Progenitor cell of endocrine pancreas (in vitro differentiated cells): Measurements from ENCODE around the gene SNX20. TPM values are rescaled to one million over a fixed set of nuclear protein-coding genes. Genes with fewer than 3 reads are reported as not detected.

Source experiments
- DNase-seq: peaks from one replicate; pipeline ENCODE4 v3.0.0; 2021; ENCODE audit warnings: low spot score; ENCODE audit not compliant: unreplicated experiment
- H3K27ac Mint-ChIP-seq: 2 replicates; pipeline ENCODE4 v1.8.0; 2021; ENCODE audit warnings: mild to moderate bottlenecking, moderate library complexity, mixed read lengths
- H3K27me3 Mint-ChIP-seq: 2 replicates; pipeline ENCODE4 v1.8.0; 2021; ENCODE audit warnings: mixed read lengths
- H3K36me3 Mint-ChIP-seq: 2 replicates; pipeline ENCODE4 v1.8.0; 2022; ENCODE audit warnings: mixed read lengths; ENCODE audit not compliant: insufficient read depth
- H3K4me1 Mint-ChIP-seq: 2 replicates; pipeline ENCODE4 v1.8.0; 2021; ENCODE audit warnings: low read depth, mixed read lengths
- H3K4me3 Mint-ChIP-seq: 2 replicates; pipeline ENCODE4 v1.8.0; 2021; ENCODE audit warnings: low read depth, mild to moderate bottlenecking, moderate library complexity, mixed read lengths
- H3K9me3 Mint-ChIP-seq: 2 replicates; pipeline ENCODE4 v1.8.0; 2021; ENCODE audit warnings: low read depth, mixed read lengths
- total RNA-seq: library from RNA; stranded (reverse); gene quantifications from 2 replicates; pipeline ENCODE4 v1.2.1, GENCODE V29; 2021
- TF ChIP-seq, protein P1 (sequence below): fragments of 200-600 bp; sonication (generic); IDR thresholded peaks from one replicate; pipeline ENCODE4 v1.5.0; 2021; ENCODE audit warnings: antibody characterized with exemption, mild to moderate bottlenecking; ENCODE audit not compliant: unreplicated experiment

SNX20 gene
- total RNA-seq, 1 donor from 2014 or later = not detected

GRCh38 chr16:50704245-50704644 is 23.1 kb upstream of the SNX20 start:
- H3K27ac Mint-ChIP-seq = no peak overlapping the region
- TF ChIP-seq, protein P1, sequence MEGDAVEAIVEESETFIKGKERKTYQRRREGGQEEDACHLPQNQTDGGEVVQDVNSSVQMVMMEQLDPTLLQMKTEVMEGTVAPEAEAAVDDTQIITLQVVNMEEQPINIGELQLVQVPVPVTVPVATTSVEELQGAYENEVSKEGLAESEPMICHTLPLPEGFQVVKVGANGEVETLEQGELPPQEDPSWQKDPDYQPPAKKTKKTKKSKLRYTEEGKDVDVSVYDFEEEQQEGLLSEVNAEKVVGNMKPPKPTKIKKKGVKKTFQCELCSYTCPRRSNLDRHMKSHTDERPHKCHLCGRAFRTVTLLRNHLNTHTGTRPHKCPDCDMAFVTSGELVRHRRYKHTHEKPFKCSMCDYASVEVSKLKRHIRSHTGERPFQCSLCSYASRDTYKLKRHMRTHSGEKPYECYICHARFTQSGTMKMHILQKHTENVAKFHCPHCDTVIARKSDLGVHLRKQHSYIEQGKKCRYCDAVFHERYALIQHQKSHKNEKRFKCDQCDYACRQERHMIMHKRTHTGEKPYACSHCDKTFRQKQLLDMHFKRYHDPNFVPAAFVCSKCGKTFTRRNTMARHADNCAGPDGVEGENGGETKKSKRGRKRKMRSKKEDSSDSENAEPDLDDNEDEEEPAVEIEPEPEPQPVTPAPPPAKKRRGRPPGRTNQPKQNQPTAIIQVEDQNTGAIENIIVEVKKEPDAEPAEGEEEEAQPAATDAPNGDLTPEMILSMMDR = no peak
- H3K9me3 Mint-ChIP-seq = peaks cover 16% of the 10 kb centered on the region
- no peak overlapping the region for H3K4me3 Mint-ChIP-seq
- H3K4me1 Mint-ChIP-seq = peaks cover 6% of the 10 kb centered on the region
- peaks cover 5% of the 10 kb centered on the region for H3K36me3 Mint-ChIP-seq
- H3K27me3 Mint-ChIP-seq = peaks cover 12% of the 10 kb centered on the region
- DNase-seq = no peak

DNA sequence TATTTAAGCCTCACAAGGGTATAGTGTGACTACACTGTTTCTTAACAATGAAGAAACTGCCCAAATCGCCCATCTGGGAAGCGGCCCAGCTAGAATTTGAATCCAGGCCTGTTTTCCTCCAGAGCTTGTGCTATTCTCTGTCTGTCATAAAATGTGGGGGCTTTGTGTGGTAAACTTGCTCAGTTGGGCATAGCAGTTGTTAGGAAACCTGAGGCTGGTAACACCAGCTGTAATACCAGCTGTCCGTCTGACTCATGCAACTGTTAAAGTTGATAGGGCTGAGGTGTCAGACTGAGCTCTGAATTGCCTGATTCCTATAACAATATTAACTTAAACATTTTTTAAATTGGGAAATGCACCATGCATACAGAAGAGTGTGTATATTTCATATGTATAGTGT is 21.6 kb upstream of the SNX20 start:
- Mint-ChIP-seq H3K9me3 (peaks cover 16% of the 10 kb centered on the region), H3K36me3 (peaks cover 5% of the 10 kb centered on the region), H3K27me3 (peaks cover 17% of the 10 kb centered on the region), H3K4me3 (no peak overlapping the region), H3K27ac (no peak overlapping the region), H3K4me1 (peaks cover 6% of the 10 kb centered on the region)
- no peak for DNase-seq
- TF ChIP-seq, protein P1 = no peak

DNA sequence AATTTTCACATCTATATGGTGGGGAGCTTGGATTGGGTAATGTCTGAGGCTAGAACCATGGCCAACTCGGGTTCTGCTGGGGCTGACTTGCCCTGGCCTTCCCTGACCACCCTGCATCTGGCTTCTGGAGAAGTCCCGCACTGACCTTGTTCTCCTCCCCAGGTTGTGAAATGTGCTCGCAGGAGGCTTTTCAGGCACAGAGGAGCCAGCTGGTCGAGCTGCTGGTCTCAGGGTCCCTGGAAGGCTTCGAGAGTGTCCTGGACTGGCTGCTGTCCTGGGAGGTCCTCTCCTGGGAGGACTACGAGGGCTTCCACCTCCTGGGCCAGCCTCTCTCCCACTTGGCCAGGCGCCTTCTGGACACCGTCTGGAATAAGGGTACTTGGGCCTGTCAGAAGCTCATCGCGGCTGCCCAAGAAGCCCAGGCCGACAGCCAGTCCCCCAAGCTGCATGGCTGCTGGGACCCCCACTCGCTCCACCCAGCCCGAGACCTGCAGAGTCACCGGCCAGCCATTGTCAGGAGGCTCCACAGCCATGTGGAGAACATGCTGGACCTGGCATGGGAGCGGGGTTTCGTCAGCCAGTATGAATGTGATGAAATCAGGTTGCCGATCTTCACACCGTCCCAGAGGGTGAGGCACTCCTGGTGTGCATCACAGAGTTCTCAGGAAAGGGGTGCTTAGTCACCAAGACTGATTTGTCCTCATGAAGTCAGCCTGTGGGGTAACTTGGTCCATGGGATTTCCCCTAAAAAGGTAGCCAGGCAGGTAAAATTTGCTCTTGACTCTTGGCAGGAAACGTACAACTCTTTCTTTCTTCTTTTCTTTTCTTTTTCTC is 18.4 kb upstream of the SNX20 start:
- H3K36me3 Mint-ChIP-seq = peaks cover 1% of the 10 kb centered on the region

GRCh38 chr16:50697881-50698767 is 17.0 kb upstream of the SNX20 start:
- Mint-ChIP-seq H3K36me3 (no peaks in the 10 kb centered on the region), H3K9me3 (no peaks in the 10 kb centered on the region), H3K4me1 (no peaks in the 10 kb centered on the region), H3K27me3 (peaks cover 40% of the 10 kb centered on the region), H3K4me3 (no peak overlapping the region), H3K27ac (no peak overlapping the region)
- DNase-seq = no peak
- TF ChIP-seq, protein P1 = no peak

More for the DNA sequence above, 18.4 kb upstream of the SNX20 start:
- H3K27me3 Mint-ChIP-seq = peaks cover 30% of the 10 kb centered on the region
- peaks cover 7% of the 10 kb centered on the region for H3K9me3 Mint-ChIP-seq
- TF ChIP-seq, protein P1 = no peak
- no peaks in the 10 kb centered on the region for H3K4me1 Mint-ChIP-seq
- H3K27ac Mint-ChIP-seq = no peak overlapping the region
- no peak overlapping the region for H3K4me3 Mint-ChIP-seq
- no peak for DNase-seq

- Mint-ChIP-seq H3K9me3 (no peaks in the 10 kb centered on the region), H3K27ac (no peak overlapping the region), H3K4me1 (no peaks in the 10 kb centered on the region), H3K27me3 (peaks cover 47% of the 10 kb centered on the region), H3K4me3 (no peak overlapping the region), H3K36me3 (no peaks in the 10 kb centered on the region)
- TF ChIP-seq, protein P1 = no peak
- no peak for DNase-seq
Observed at GRCh38 chr16:50697421-50697715, 16.3 kb upstream of the SNX20 start.
